CD4-positive, alpha-beta T cell (primary cell): ENCODE results near the gene MYO5A. TPM values are rescaled to one million over a fixed set of nuclear protein-coding genes. Genes with fewer than 3 reads are reported as not detected.
A peak's percentile ranks its signal among the peaks of the same experiment; 100 is the strongest.

ENCODE experiments used
- ATAC-seq: fragments of 200-7000 bp; cut with Tn5 transposase; one replicate; pipeline ENCODE4 v1.10.0; 2022; ENCODE audit warnings: mild to moderate bottlenecking; ENCODE audit not compliant: poor library complexity
- CTCF ChIA-PET: fragments of 350-600 bp; sonication (Branson Sonifier 250); formaldehyde crosslinking; loops from one replicate; lab custom pipeline; 2021; ENCODE audit warnings: antibody characterized with exemption, inconsistent platforms; lab: Charles Lee
- POLR2A ChIA-PET: fragments of 350-600 bp; sonication (Branson Sonifier 250); formaldehyde crosslinking; loops from one replicate; lab custom pipeline; 2021; ENCODE audit warnings: antibody characterized with exemption, inconsistent platforms; lab: Charles Lee
- DNase-seq, 14 experiments: peaks; one replicate each; pipeline ENCODE4 v3.0.0-alpha.2; 2013 to 2020; ENCODE audit warnings: mixed read lengths in 2 of 14
- H3K27ac ChIP-seq, 2 donors: one replicate each; pipeline versions ENCODE4 v1.5.1 to v1.7.0; 2013; ENCODE audit warnings: low read length in 2 of 2, low read depth in 1 of 2, mild to moderate bottlenecking in 1 of 2
- H3K27me3 ChIP-seq, 2 experiments: 1 replicate in 1 of 2; 2 replicates in 1 of 2; pipeline versions ENCODE4 v1.6.1 to v1.7.0; 2013; ENCODE audit warnings: low read length in 2 of 2, control low read depth in 1 of 2, mild to moderate bottlenecking in 1 of 2, moderate library complexity in 1 of 2; ENCODE audit not compliant: insufficient read depth in 2 of 2, control insufficient read depth in 1 of 2
- H3K36me3 ChIP-seq: one replicate; pipeline ENCODE4 v1.6.1; 2013; ENCODE audit warnings: low read length, control low read depth; ENCODE audit not compliant: insufficient read depth
- H3K4me1 ChIP-seq: one replicate; pipeline ENCODE4 v1.6.1; 2013; ENCODE audit warnings: low read length, control low read depth; ENCODE audit not compliant: insufficient read depth
- H3K4me3 ChIP-seq: one replicate; pipeline ENCODE4 v1.5.1; 2013; ENCODE audit warnings: mild to moderate bottlenecking, low read length, moderate library complexity
- H3K9me3 ChIP-seq, 2 experiments: 1 replicate in 1 of 2; 2 replicates in 1 of 2; pipeline versions ENCODE4 v1.6.1 to v1.7.0; 2013; ENCODE audit warnings: low read length in 2 of 2, mild to moderate bottlenecking in 2 of 2, control low read depth in 1 of 2, moderate library complexity in 1 of 2; ENCODE audit not compliant: control insufficient read depth in 1 of 2, insufficient read depth in 1 of 2
- H3K27ac Mint-ChIP-seq: one replicate; pipeline ENCODE4 v1.8.0; 2020; ENCODE audit warnings: mixed read lengths
- H3K27me3 Mint-ChIP-seq: one replicate; pipeline ENCODE4 v1.8.0; 2021; ENCODE audit warnings: mixed read lengths
- H3K36me3 Mint-ChIP-seq: one replicate; pipeline ENCODE4 v1.8.0; 2021; ENCODE audit warnings: low read depth, mixed read lengths
- H3K4me1 Mint-ChIP-seq: one replicate; pipeline ENCODE4 v1.8.0; 2021; ENCODE audit warnings: low read depth, mixed read lengths
- H3K4me3 Mint-ChIP-seq: one replicate; pipeline ENCODE4 v1.8.0; 2020; ENCODE audit warnings: mild to moderate bottlenecking, mixed read lengths
- H3K9me3 Mint-ChIP-seq: one replicate; pipeline ENCODE4 v1.8.0; 2020; ENCODE audit warnings: mixed read lengths
- CTCF ChIP-seq: fragments of 200-600 bp; IDR thresholded peaks from one replicate; pipeline ENCODE4 v1.8.0; 2022; ENCODE audit warnings: antibody characterized with exemption, mild to moderate bottlenecking
- intact Hi-C, 2 experiments: fragments of 100-400 bp; cut with DNase I in 1 of 2; cut with micrococcal nuclease in 1 of 2; formaldehyde crosslinking; loops; one replicate each; pipeline versions ENCODE4 v1.15.1 to v1.9.0; 2023 to 2025; cut with DNase I, micrococcal nuclease
- total RNA-seq, 174 experiments: library from RNA in 2 of 174; stranded (reverse) in 2 of 174; gene quantifications; one replicate each; pipeline ENCODE4 v1.2.3 and lab custom pipeline; 2021 to 2026

Gene MYO5A
- total RNA-seq, 2 experiments from 2014 or later: 25.5 TPM

GRCh38 chr15:52370010-52370409, 158.7 kb downstream of the MYO5A start:
- no peak overlapping the region for H3K4me3 Mint-ChIP-seq
- Histone ChIP-seq H3K27me3 (no peaks in the 10 kb centered on the region), H3K4me3 (no peak overlapping the region), H3K36me3 (peaks cover 88% of the 10 kb centered on the region), H3K9me3 (no peaks in the 10 kb centered on the region), H3K4me1 (no peaks in the 10 kb centered on the region), H3K27ac (no peak overlapping the region)
- peak in 3 of 14 experiments; percentile 6 to 14 (median 9) for DNase-seq
- H3K27ac Mint-ChIP-seq: no peak overlapping the region
- no peaks in the 10 kb centered on the region for H3K4me1 Mint-ChIP-seq
- intact Hi-C loops: no loop called here
- no peak for ATAC-seq
- no peak for TF ChIP-seq CTCF
- no peaks in the 10 kb centered on the region for H3K9me3 Mint-ChIP-seq
- POLR2A ChIA-PET: no interaction called here
- CTCF ChIA-PET: no interaction called here
- no peaks in the 10 kb centered on the region for H3K27me3 Mint-ChIP-seq
- peaks cover 94% of the 10 kb centered on the region for H3K36me3 Mint-ChIP-seq

- CTCF ChIA-PET: no interaction called here
- no peaks in the 10 kb centered on the region for H3K4me1 ChIP-seq
- Mint-ChIP-seq H3K4me3 (no peak overlapping the region), H3K4me1 (no peaks in the 10 kb centered on the region), H3K27ac (no peak overlapping the region), H3K36me3 (peaks cover 94% of the 10 kb centered on the region), H3K27me3 (no peaks in the 10 kb centered on the region), H3K9me3 (no peaks in the 10 kb centered on the region)
- no peak for TF ChIP-seq CTCF
- no peak overlapping the region for H3K27ac ChIP-seq
- POLR2A ChIA-PET: no interaction called here
- H3K9me3 ChIP-seq: no peaks in the 10 kb centered on the region
- ATAC-seq (no peak), DNase-seq (no peak)
- H3K36me3 ChIP-seq: peaks cover 88% of the 10 kb centered on the region
- H3K4me3 ChIP-seq: no peak overlapping the region
- intact Hi-C loops: no loop called here
- H3K27me3 ChIP-seq: no peaks in the 10 kb centered on the region
Observed at GRCh38 chr15:52369455-52369854, 159.2 kb downstream of the MYO5A start.

GRCh38 chr15:52369030-52369429, 159.7 kb downstream of the MYO5A start:
- ChIA-PET CTCF (no interaction called here), POLR2A (interaction anchor here (1.2 kb wide), 1 partner anchor 159 kb away, joined by 3 read pairs; the partner anchor contains the start of gene MYO5A)
- H3K27me3 Mint-ChIP-seq: no peaks in the 10 kb centered on the region
- no peaks in the 10 kb centered on the region for H3K9me3 Mint-ChIP-seq
- Histone ChIP-seq H3K4me3 (no peak overlapping the region), H3K36me3 (peaks cover 88% of the 10 kb centered on the region), H3K9me3 (no peaks in the 10 kb centered on the region), H3K27me3 (no peaks in the 10 kb centered on the region), H3K27ac (no peak overlapping the region), H3K4me1 (no peaks in the 10 kb centered on the region)
- intact Hi-C loops: no loop called here
- TF ChIP-seq CTCF: no peak
- no peak for DNase-seq
- H3K27ac Mint-ChIP-seq: no peak overlapping the region
- H3K4me1 Mint-ChIP-seq: no peaks in the 10 kb centered on the region
- ATAC-seq: no peak
- H3K36me3 Mint-ChIP-seq: peaks cover 94% of the 10 kb centered on the region
- H3K4me3 Mint-ChIP-seq: no peak overlapping the region
